H1 (cell line): ENCODE data around the gene HEPHL1. TPM values are rescaled to one million over a fixed set of nuclear protein-coding genes. Genes with fewer than 3 reads are reported as not detected.

Experiments used
- CTCF ChIA-PET: fragments of 300-600 bp; sonication (Branson Sonifier 250); formaldehyde crosslinking; loops from one replicate; lab custom pipeline; 2021; ENCODE audit not compliant: partially characterized antibody; lab: Charles Lee
- POLR2A ChIA-PET: fragments of 300-600 bp; sonication (Branson Sonifier 250); formaldehyde crosslinking; loops from one replicate; lab custom pipeline; 2021; ENCODE audit warnings: inconsistent platforms; ENCODE audit not compliant: partially characterized antibody; lab: Charles Lee
- DNase-seq, 2 experiments: peaks; one replicate each; pipeline versions ENCODE4 v3.0.0 to v3.0.0-alpha.2; 2010 to 2022; ENCODE audit warnings: low spot score in 2 of 2, low read depth in 1 of 2, mixed read lengths in 1 of 2
- FAIRE-seq: peaks from 2 replicates; lab custom pipeline; 2011; peaks lifted over from hg19 to GRCh38; lab: Jason Lieb, UNC
- H2AFZ ChIP-seq: 2 replicates; pipeline ENCODE4 v1.8.1; 2012; ENCODE audit warnings: low read length, inconsistent platforms
- H2AK5ac ChIP-seq: 2 replicates; pipeline ENCODE4 v1.6.1; 2013; ENCODE audit warnings: low read depth, low read length
- H2BK120ac ChIP-seq: replicated peaks from 2 replicates; pipeline ENCODE3; 2013; ENCODE audit warnings: low read depth, low read length, inconsistent platforms
- H2BK12ac ChIP-seq: 2 replicates; pipeline ENCODE4 v1.6.1; 2013; ENCODE audit warnings: low read depth, low read length
- H2BK15ac ChIP-seq: 2 replicates; pipeline ENCODE4 v1.6.1; 2013; ENCODE audit warnings: low read length
- H2BK20ac ChIP-seq: 2 replicates; pipeline ENCODE4 v1.6.1; 2013; ENCODE audit warnings: low read length
- H2BK5ac ChIP-seq: 2 replicates; pipeline ENCODE4 v1.6.1; 2013; ENCODE audit warnings: low read depth, low read length
- H3K14ac ChIP-seq: 2 replicates; pipeline ENCODE4 v1.6.1; 2013; ENCODE audit warnings: inconsistent platforms; ENCODE audit not compliant: insufficient read length
- H3K18ac ChIP-seq: 2 replicates; pipeline ENCODE4 v1.6.1; 2013; ENCODE audit warnings: low read length; ENCODE audit errors: extremely low read depth
- H3K23ac ChIP-seq: 2 replicates; pipeline ENCODE4 v1.6.1; 2013; ENCODE audit warnings: inconsistent platforms; ENCODE audit not compliant: insufficient read length
- H3K23me2 ChIP-seq: 2 replicates; pipeline ENCODE4 v1.6.1; 2013; ENCODE audit warnings: low read depth, low read length
- H3K27ac ChIP-seq: 2 replicates; pipeline ENCODE4 v1.6.1; 2011; ENCODE audit warnings: low read depth, low read length, inconsistent platforms
- H3K27me3 ChIP-seq, 4 experiments: replicated peaks in 1 of 4; 1 replicate in 1 of 4; 2 replicates in 3 of 4; pipeline versions ENCODE4 v1.6.1 to v1.8.1; 2011 to 2013; ENCODE audit warnings: low read length in 3 of 4, mild to moderate bottlenecking in 3 of 4, inconsistent platforms in 2 of 4, mixed read lengths in 2 of 4, moderate library complexity in 1 of 4; ENCODE audit not compliant: control insufficient read depth in 3 of 4, insufficient read depth in 3 of 4; ENCODE audit errors: extremely low read depth in 1 of 4
- H3K36me3 ChIP-seq, 4 experiments: 2 replicates each; pipeline versions ENCODE4 v1.6.1 to v1.8.1; 2011 to 2013; ENCODE audit warnings: mild to moderate bottlenecking in 4 of 4, low read length in 3 of 4, moderate library complexity in 2 of 4, control low read depth in 1 of 4, inconsistent platforms in 1 of 4; ENCODE audit not compliant: insufficient read depth in 4 of 4, control insufficient read depth in 2 of 4
- H3K4ac ChIP-seq: replicated peaks from 2 replicates; pipeline ENCODE3; 2013; ENCODE audit warnings: low read length, low read depth, mixed read lengths, inconsistent platforms; ENCODE audit not compliant: insufficient read length
- H3K4me1 ChIP-seq, 4 experiments: replicated peaks in 1 of 4; 1 replicate in 1 of 4; 2 replicates in 3 of 4; pipeline versions ENCODE4 v1.6.1 to v1.8.1; 2011 to 2013; ENCODE audit warnings: low read length in 3 of 4, inconsistent platforms in 2 of 4, mixed read lengths in 1 of 4; ENCODE audit not compliant: insufficient read depth in 4 of 4, control insufficient read depth in 3 of 4
- H3K4me2 ChIP-seq, 2 experiments: 2 replicates each; pipeline versions ENCODE4 v1.6.1 to v1.8.1; 2011 to 2013; ENCODE audit warnings: low read depth in 2 of 2, low read length in 2 of 2, control low read depth in 1 of 2, inconsistent platforms in 1 of 2, mild to moderate bottlenecking in 1 of 2; ENCODE audit not compliant: insufficient read depth in 1 of 2
- H3K4me3 ChIP-seq, 4 experiments: fragments of 200-600, 300-600 bp in 1 of 4; sonication (generic), shearing (Covaris generic), sonication (Bioruptor Twin) in 1 of 4; 2 replicates each; pipeline versions ENCODE4 v1.5.1 to v1.8.1; 2011 to 2016; ENCODE audit warnings: low read length in 4 of 4, low read depth in 3 of 4, control low read depth in 2 of 4, inconsistent platforms in 2 of 4, mild to moderate bottlenecking in 2 of 4, mixed read lengths in 1 of 4, moderate library complexity in 1 of 4; ENCODE audit not compliant: insufficient read depth in 2 of 4; ENCODE audit errors: extremely low read depth in 1 of 4
- H3K56ac ChIP-seq: replicated peaks from 2 replicates; pipeline ENCODE3; 2013; ENCODE audit warnings: low read depth, mild to moderate bottlenecking, mixed read lengths, low read length, inconsistent platforms; ENCODE audit not compliant: insufficient read length
- H3K79me1 ChIP-seq: 2 replicates; pipeline ENCODE4 v1.6.1; 2013; ENCODE audit warnings: low read depth, low read length, control low read depth
- H3K79me2 ChIP-seq, 2 experiments: 2 replicates each; pipeline versions ENCODE4 v1.6.1 to v1.8.1; 2012 to 2013; ENCODE audit warnings: low read length in 2 of 2, mild to moderate bottlenecking in 2 of 2, inconsistent platforms in 1 of 2; ENCODE audit not compliant: insufficient read depth in 2 of 2, control insufficient read depth in 1 of 2
- H3K9ac ChIP-seq, 4 experiments: replicated peaks in 1 of 4; 1 replicate in 1 of 4; 2 replicates in 3 of 4; pipeline versions ENCODE4 v1.6.1 to v1.8.1; 2011 to 2013; ENCODE audit warnings: low read depth in 3 of 4, low read length in 3 of 4, control low read depth in 2 of 4, mild to moderate bottlenecking in 2 of 4, moderate library complexity in 2 of 4, inconsistent platforms in 1 of 4; ENCODE audit errors: extremely low read depth in 1 of 4
- H3K9me3 ChIP-seq, 2 experiments: 2 replicates each; pipeline versions ENCODE4 v1.6.1 to v1.8.1; 2012 to 2013; ENCODE audit warnings: mild to moderate bottlenecking in 2 of 2, moderate library complexity in 2 of 2, control low read depth in 1 of 2, inconsistent platforms in 1 of 2, low read depth in 1 of 2, low read length in 1 of 2, mixed read lengths in 1 of 2; ENCODE audit not compliant: insufficient read depth in 2 of 2
- H4K20me1 ChIP-seq, 2 experiments: replicated peaks in 1 of 2; 2 replicates each; pipeline versions ENCODE3 to v1.8.1; 2011 to 2013; ENCODE audit warnings: inconsistent platforms in 2 of 2, low read length in 2 of 2, mild to moderate bottlenecking in 1 of 2; ENCODE audit not compliant: insufficient read depth in 2 of 2, control insufficient read depth in 1 of 2
- H4K5ac ChIP-seq: 2 replicates; pipeline ENCODE4 v1.6.1; 2013; ENCODE audit warnings: low read length, low read depth, mixed read lengths, inconsistent platforms; ENCODE audit not compliant: insufficient read length
- H4K8ac ChIP-seq: 2 replicates; pipeline ENCODE4 v1.8.0; 2013; ENCODE audit warnings: mild to moderate bottlenecking, moderate library complexity, low read length, inconsistent platforms; ENCODE audit not compliant: insufficient read depth; ENCODE audit errors: extremely low read depth
- H4K91ac ChIP-seq: replicated peaks from 2 replicates; pipeline ENCODE3; 2013; ENCODE audit warnings: low read length, mixed read lengths, inconsistent platforms; ENCODE audit not compliant: insufficient read length
- CEBPB ChIP-seq: IDR thresholded peaks from 2 replicates; pipeline ENCODE4 v1.6.1; 2012; ENCODE audit warnings: low read depth, low read length
- WGBS, 2 experiments: shearing (Covaris generic) in 1 of 2; methylation state at CpG; one replicate each; pipeline versions ENCODE4 v1.1.6 to v1.1.7; 2013 to 2015; ENCODE audit warnings: low lambda C conversion rate in 2 of 2, mixed read lengths in 2 of 2, inconsistent platforms in 1 of 2, low coverage in 1 of 2, missing lambda C conversion rate in 1 of 2; ENCODE audit not compliant: insufficient replicate concordance in 2 of 2, insufficient coverage in 1 of 2, insufficient read length in 1 of 2; ENCODE audit errors: extremely low coverage in 1 of 2, missing lambda C conversion rate in 1 of 2; 5-methylcytosine and 5-hydroxymethylcytosine counted together
- polyA plus RNA-seq, 7 experiments: library from polyadenylated mRNA; depleted of rRNA in 3 of 7; stranded (reverse) in 5 of 7; unstranded in 2 of 7; fragments of >200 nt in 5 of 7; fragments of 200-250 nt in 2 of 7; gene quantifications; 1 replicate in 5 of 7; 2 replicates in 1 of 7; 4 replicates in 1 of 7; pipeline versions ENCODE4 v1.2.1 to v1.2.3, GENCODE V29; 2011 to 2013; ENCODE audit warnings: missing spikeins in 2 of 7, mixed read lengths in 2 of 7
- total RNA-seq: library from RNA; stranded (reverse); fragmentation: NEBNext Ultra II Directional; extraction: Animal tissue kit (Norgen Biotek cat#: 25700); gene quantifications from 2 replicates; pipeline ENCODE4 v1.2.1, GENCODE V29; 2021

The HEPHL1 gene
- total and polyA plus RNA-seq, 2 of the 8 experiments (the other 6 are each of a cell fraction or from before 2014, with no cell fraction given): 0.09 to 0.11 TPM

GRCh38 chr11:94145431-94145830 lies 124.3 kb downstream of the HEPHL1 start:
- no peak overlapping the region for H2BK20ac ChIP-seq
- H3K4ac ChIP-seq: no peak overlapping the region
- peaks cover 46 to 100% of the 10 kb centered on the region in 2 experiments for H3K79me2 ChIP-seq
- H4K8ac ChIP-seq: no peak overlapping the region
- H2BK120ac ChIP-seq: no peak overlapping the region
- no peak overlapping the region for H3K4me3 ChIP-seq
- no peak overlapping the region for H3K27ac ChIP-seq
- H3K4me2 ChIP-seq: no peak overlapping the region
- H2AFZ ChIP-seq: no peak overlapping the region
- H3K79me1 ChIP-seq: peaks cover 31% of the 10 kb centered on the region
- H3K9ac ChIP-seq: no peak overlapping the region
- ChIA-PET CTCF (interaction anchor here (0.7 to 2.1 kb wide), 3 partner anchors 9 to 91 kb away, joined by 3 to 7 read pairs (median 3); no protein-coding TSS in a partner anchor), POLR2A (interaction anchor here (1.2 kb wide), 1 partner anchor 17 kb away, joined by 4 read pairs; the partner anchor contains the start of gene PANX1)
- H2BK12ac ChIP-seq: no peak overlapping the region
- H3K18ac ChIP-seq: no peak overlapping the region
- no peak overlapping the region for H3K23ac ChIP-seq
- H3K14ac ChIP-seq: no peak overlapping the region
- DNase-seq (no peak), FAIRE-seq (no peak)
- H2AK5ac ChIP-seq: no peak overlapping the region
- H4K20me1 ChIP-seq: peaks cover 34 to 48% of the 10 kb centered on the region in 2 experiments
- H3K9me3 ChIP-seq: no peaks in the 10 kb centered on the region
- H2BK5ac ChIP-seq: no peak overlapping the region
- no peak for TF ChIP-seq CEBPB
- no peaks in the 10 kb centered on the region for H3K27me3 ChIP-seq
- H3K23me2 ChIP-seq: no peaks in the 10 kb centered on the region
- H2BK15ac ChIP-seq: no peak overlapping the region
- H4K91ac ChIP-seq: no peak overlapping the region
- WGBS, 2 experiments: 88% methylated on average over 2 of the region's 2 CpGs; no CpG with 5 or more reads in 1 of the 2 experiments
- peaks cover 0 to 3% (median 0%) of the 10 kb centered on the region in 4 experiments; a peak in 1 of 8 replicates for H3K36me3 ChIP-seq
- peaks cover 5 to 28% (median 21%) of the 10 kb centered on the region in 4 experiments for H3K4me1 ChIP-seq
- H3K56ac ChIP-seq: no peak overlapping the region
- no peak overlapping the region for H4K5ac ChIP-seq
